HG02943 (cell line): ENCODE measurements around the gene CTXN2.

Experiments
- ATAC-seq: cut with Tn5 transposase; IDR thresholded peaks from one replicate; pipeline ENCODE4 v1.9.1; 2021; ENCODE audit warnings: mild to moderate bottlenecking, low read depth, moderate library complexity; ENCODE audit not compliant: unreplicated experiment

Gene CTXN2

GRCh38 chr15:48191574-48192225, at the start of gene CTXN2:
CTXN2 (plus strand) TSS chr15:48191665; CDS start chr15:48201301, 9,636 bp downstream.
- ATAC-seq, result no peak

- ATAC-seq, result no peak
These were observed 47.6 kb upstream of the CTXN2 start for GRCh38 chr15:48143856-48144255.

- no peak for ATAC-seq
These were observed 46.6 kb upstream of the CTXN2 start for GRCh38 chr15:48144889-48145288.

GRCh38 chr15:48145923-48146322, 45.5 kb upstream of the CTXN2 start:
- ATAC-seq, result no peak

GRCh38 chr15:48147358-48147757, 44.1 kb upstream of the CTXN2 start:
- no peak for ATAC-seq

GRCh38 chr15:48149858-48150257, 41.6 kb upstream of the CTXN2 start:
- ATAC-seq, result no peak

DNA sequence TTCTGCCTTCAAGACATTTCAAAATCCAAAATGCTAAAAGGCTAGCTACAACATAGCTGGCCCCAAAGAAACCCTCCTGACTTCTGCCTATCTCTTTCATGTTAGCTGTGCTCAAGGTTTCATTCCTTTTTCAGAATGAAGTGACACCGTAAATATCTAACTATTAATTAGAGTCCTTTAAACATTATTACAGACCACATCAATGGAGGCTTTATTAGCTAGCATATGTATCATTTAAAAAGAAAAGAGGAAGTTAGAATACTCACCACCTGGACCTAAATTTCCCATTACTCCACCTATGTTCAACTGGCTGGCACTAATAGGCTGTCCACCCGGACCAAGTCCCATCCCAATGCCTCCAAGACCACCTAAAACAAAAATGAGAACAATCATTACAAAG, 37.9 kb upstream of the CTXN2 start:
- no peak for ATAC-seq

DNA sequence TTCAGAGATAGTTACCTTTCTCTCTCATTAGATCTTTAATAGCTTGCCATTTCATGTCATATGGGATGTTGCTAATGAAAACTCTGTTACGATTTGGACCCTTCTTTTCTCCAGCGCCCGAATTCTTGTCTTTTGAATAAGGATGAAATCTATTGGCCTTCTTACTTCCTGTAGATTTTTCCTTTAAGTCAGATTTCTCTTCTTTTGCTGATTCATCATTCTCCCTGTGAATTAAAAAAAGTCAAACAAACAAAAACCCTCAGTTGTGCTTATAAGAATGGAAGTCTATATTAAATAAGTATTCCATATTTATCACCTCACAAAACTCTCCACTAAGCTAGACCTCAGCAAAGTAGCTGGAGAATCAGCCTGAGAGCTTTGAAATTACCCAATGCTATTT, 22.8 kb upstream of the CTXN2 start:
- no peak for ATAC-seq

DNA sequence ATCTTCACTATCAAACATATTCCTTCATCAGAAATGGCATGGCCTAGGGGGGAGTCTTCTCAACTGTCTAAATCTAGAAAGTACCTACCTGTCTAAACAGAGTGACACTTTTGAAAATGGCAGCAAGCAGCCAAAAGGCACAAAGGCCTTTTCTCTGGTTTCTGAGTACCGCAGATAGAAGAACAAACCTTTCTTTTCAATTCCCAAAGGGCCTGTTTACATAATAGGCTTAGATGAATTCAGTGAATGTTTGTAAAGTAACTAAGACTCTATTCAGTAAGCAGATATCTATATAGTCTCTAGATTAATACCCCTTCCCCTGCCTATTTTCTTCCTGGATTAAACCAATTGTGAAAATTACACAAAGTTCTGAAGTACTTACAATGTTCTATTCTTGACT, 20.5 kb upstream of the CTXN2 start:
- no peak for ATAC-seq

GRCh38 chr15:48175126-48175525, 16.3 kb upstream of the CTXN2 start:
- ATAC-seq, result no peak

DNA sequence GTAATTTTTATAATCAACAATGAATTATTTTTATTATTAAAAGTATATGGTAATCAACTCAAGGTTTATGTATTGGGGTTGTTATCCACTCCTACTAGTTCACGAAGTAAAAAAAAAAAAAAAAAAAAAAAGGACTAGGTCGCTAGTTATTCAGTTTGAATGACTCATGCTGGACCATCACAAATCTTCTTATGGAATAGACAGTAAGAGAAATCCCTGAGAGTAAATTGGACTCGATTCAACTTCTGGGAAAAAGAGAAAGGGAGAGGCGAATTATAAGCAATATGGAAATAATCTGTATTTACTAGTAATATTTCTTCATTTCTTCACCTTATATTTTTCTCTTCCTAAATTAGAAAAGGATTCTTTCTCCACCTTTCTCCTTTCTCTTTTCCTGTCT, 15.4 kb upstream of the CTXN2 start:
- ATAC-seq, result no peak

GRCh38 chr15:48176957-48177356, 14.5 kb upstream of the CTXN2 start:
- ATAC-seq, result peak; percentile 47

DNA sequence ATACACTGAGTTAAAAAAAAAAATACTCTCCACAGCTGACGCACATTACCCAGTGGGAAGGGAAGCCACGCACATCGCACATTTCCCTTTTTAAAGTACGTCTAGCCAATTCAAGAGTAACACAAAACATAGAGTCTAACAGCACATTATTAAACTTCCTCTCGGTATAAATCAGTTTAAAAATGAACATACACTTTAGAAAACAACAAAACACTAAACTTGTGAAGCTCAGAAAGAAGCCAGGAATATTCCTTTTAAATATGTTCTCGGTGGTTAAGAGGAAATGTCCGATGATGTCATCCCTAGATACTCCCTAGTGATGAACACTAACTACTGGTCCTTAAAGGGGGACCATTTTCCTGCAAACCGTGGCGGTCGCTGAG, 14.1 kb upstream of the CTXN2 start:
- peak; percentile 57 for ATAC-seq

DNA sequence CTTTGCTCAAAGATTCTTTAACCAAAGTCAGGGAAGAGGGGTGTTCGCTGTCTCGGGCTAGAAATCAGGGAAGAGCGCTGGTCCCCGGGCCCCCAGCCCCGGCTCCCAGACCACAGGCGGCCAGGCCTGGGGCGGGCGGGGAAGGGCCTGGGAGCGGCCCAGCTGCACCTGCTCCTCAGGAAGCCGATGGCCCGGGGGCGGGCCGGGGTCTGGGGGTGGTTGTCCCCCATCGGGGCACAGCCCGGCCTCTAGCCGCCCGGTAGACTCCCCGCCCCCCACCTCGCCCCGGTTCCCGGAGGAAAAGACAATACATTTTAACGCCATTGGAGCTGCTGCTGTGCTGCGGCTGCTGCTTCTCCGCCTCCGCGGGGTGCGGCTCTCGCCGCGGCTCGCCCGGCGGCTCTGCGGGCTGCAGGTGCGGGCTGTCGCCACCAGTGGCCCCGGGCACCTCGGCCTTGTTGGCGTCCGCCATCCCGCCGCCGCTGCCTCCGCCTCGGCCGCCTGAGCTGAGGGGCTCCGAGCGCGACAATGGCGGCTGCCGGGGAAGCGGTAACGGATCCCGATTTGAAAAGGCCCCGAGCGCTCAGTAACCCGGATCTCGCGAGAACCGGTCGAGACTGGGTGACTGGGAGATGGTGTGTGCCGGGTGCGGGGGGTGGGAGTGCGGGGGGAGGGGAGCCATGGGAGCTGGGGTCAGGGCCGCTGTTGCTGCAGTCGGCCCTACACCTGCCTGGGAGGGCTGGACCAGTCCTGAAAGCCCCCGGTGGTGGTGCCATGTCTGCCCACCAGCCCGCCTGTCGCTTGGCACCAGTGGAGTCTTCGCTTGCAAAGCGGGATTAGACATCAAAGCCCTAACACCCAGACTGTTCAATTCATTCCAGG, 13.5 kb upstream of the CTXN2 start, which contains the start of gene MYEF2:
MYEF2 (minus strand) TSS at position 530 of the 882 bp plus-strand sequence; CDS start at position 472, 58 bp downstream.
- peak; percentile 63 for ATAC-seq

DNA sequence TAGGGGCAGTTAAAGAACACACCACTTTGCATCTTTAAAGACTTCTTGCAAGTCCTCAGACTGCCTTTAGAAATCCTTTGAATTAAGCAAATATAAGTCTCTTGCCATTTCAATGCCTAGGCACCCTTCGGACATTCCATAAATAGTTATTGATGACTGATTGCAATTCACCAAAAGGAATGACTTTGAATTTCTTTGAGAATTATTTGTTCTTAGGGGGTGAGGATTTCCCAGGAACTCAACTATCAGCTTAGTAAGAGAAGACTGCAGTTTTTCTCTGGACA, 12.9 kb upstream of the CTXN2 start:
- ATAC-seq, result no peak

GRCh38 chr15:48182749-48183148, 8.7 kb upstream of the CTXN2 start:
- ATAC-seq, result no peak

DNA sequence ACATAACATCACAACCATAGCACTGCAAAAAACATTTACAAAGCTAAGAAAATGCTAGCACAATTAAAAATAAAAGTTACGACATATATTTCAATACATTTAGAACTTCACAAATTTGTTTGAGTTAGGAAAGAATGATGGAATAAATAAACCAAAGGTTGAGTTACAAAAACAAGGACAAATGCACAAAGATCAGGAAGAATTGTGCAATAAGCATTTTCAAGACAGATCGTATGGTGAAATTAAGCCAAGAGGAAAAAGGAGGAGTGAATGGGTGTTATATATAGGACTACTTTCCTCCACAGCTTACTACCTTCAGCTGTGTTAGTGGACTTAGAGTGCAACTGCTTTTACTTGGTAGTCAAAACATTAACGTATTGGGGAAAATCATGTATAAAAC, 5.9 kb upstream of the CTXN2 start:
- ATAC-seq, result no peak

GRCh38 chr15:48186271-48186670, 5.2 kb upstream of the CTXN2 start:
- ATAC-seq, result no peak

DNA sequence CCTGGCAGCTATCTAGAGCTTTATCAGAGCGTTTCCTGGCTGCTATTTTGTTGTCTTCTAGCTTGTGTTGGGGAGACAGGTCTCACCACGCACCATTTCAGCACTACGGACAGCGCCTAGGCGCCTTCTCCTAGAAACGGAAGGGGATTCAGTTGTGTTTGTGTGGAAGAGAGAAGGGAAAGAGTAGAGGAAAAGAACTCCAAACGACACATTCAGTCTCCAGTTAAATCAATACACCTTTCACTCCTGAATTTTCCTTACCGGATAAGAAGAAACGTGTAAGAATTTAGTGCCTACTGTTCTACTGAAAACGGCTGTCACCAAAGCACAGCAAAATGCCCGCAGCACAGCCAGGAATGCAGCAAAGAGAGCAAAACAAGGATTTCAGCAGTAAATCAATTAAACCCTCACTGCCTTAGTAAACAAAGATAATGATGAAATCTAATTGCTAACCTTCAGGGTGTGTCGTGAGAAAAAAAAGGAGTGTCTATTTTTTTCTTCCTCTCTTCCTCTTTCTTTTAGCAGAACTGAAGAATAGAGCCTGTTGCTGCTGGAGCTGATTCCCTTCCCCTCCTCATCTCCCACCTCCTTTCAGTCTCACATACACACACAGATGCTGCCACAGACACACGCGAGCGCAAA, 412 bp upstream of the CTXN2 start:
- ATAC-seq, result no peak

- no peak for ATAC-seq
These were observed 10.6 kb downstream of the CTXN2 start for GRCh38 chr15:48202068-48202467.

DNA sequence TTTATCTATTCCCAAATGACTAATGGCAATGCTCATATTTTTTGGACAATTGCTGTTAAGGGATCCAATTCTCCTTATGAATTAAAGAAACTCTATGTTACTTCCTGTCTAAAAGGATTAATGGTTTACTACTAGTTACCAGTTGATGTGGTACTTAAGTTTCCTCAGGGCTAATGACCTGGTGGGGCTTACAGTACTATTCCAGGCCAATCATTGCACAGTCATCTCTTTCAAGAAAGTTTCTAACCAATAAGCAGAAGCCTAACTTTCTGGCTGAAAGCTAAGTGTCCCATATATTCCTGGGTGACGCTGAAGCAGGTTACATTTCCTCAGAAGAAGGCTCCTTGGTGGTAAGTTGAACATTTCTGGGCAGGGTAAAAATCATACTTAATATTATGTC, 14.5 kb downstream of the CTXN2 start, which contains the start of gene SLC12A1:
SLC12A1 (plus strand) TSS at position 322 of the 400 bp plus-strand sequence. CDS start 1,418 bp downstream, outside the sequence.
- ATAC-seq, result no peak
